Adipocyte (in vitro differentiated cells): ENCODE results near the gene FIBP.

Experiments used
- DNase-seq: peaks from one replicate; pipeline ENCODE4 v3.0.0-alpha.2; 2015; ENCODE audit warnings: low read depth
- H3K27me3 ChIP-seq: replicated peaks from 2 replicates; pipeline ENCODE4 v1.7.0; 2013; ENCODE audit warnings: mild to moderate bottlenecking, low read length, moderate library complexity; ENCODE audit not compliant: control insufficient read depth, insufficient read depth
- H3K36me3 ChIP-seq: 2 replicates; pipeline ENCODE4 v1.7.0; 2013; ENCODE audit warnings: low read length, mild to moderate bottlenecking, moderate library complexity; ENCODE audit not compliant: control insufficient read depth, insufficient read depth, severe bottlenecking
- H3K4me1 ChIP-seq: 2 replicates; pipeline ENCODE4 v1.7.0; 2013; ENCODE audit warnings: mild to moderate bottlenecking, low read length, moderate library complexity; ENCODE audit not compliant: control insufficient read depth, insufficient read depth
- H3K4me3 ChIP-seq: 2 replicates; pipeline ENCODE4 v1.7.0; 2013; ENCODE audit warnings: mild to moderate bottlenecking, low read length, moderate library complexity
- H3K9ac ChIP-seq: 2 replicates; pipeline ENCODE4 v1.7.0; 2013; ENCODE audit warnings: mild to moderate bottlenecking, low read length, moderate library complexity
- H3K9me3 ChIP-seq: 2 replicates; pipeline ENCODE4 v1.7.0; 2013; ENCODE audit warnings: mild to moderate bottlenecking, low read length, moderate library complexity; ENCODE audit not compliant: control insufficient read depth

FIBP gene

GRCh38 chr11:65843811-65844210, 44.5 kb downstream of the FIBP start:
- Histone ChIP-seq H3K4me1 (no peaks in the 10 kb centered on the region), H3K4me3 (no peak overlapping the region), H3K9me3 (no peaks in the 10 kb centered on the region), H3K9ac (no peak overlapping the region), H3K36me3 (no peaks in the 10 kb centered on the region), H3K27me3 (no peaks in the 10 kb centered on the region)
- no peak for DNase-seq

- Histone ChIP-seq H3K9me3 (no peaks in the 10 kb centered on the region), H3K27me3 (no peaks in the 10 kb centered on the region), H3K9ac (no peak overlapping the region), H3K4me3 (no peak overlapping the region), H3K4me1 (no peaks in the 10 kb centered on the region), H3K36me3 (no peaks in the 10 kb centered on the region)
- no peak for DNase-seq
Observed at GRCh38 chr11:65842144-65842543, 46.1 kb downstream of the FIBP start.

GRCh38 chr11:65834202-65834601, 54.1 kb downstream of the FIBP start:
- peaks cover 2% of the 10 kb centered on the region for H3K27me3 ChIP-seq
- DNase-seq: no peak
- H3K9ac ChIP-seq: peak overlapping the region; percentile 66
- H3K4me1 ChIP-seq: peaks cover 8% of the 10 kb centered on the region
- H3K4me3 ChIP-seq: peak overlapping the region; percentile 86
- H3K36me3 ChIP-seq: no peaks in the 10 kb centered on the region
- H3K9me3 ChIP-seq: no peaks in the 10 kb centered on the region
